DND-41 (cell line): ENCODE measurements around the gene GPRASP3.

Experiments used
- EZH2 ChIP-seq: IDR thresholded peaks from 3 replicates; pipeline ENCODE4 v1.6.1; 2012; ENCODE audit warnings: borderline replicate concordance, low read depth, mild to moderate bottlenecking, moderate library complexity, low read length, inconsistent platforms; ENCODE audit not compliant: severe bottlenecking
- TF ChIP-seq, protein P1 (sequence below): IDR thresholded peaks from 2 replicates; pipeline ENCODE4 v1.5.1; 2012; ENCODE audit warnings: borderline replicate concordance, low read length, moderate library complexity, mild to moderate bottlenecking; ENCODE audit not compliant: poor library complexity, severe bottlenecking; ENCODE audit errors: extremely low read depth

DNA sequence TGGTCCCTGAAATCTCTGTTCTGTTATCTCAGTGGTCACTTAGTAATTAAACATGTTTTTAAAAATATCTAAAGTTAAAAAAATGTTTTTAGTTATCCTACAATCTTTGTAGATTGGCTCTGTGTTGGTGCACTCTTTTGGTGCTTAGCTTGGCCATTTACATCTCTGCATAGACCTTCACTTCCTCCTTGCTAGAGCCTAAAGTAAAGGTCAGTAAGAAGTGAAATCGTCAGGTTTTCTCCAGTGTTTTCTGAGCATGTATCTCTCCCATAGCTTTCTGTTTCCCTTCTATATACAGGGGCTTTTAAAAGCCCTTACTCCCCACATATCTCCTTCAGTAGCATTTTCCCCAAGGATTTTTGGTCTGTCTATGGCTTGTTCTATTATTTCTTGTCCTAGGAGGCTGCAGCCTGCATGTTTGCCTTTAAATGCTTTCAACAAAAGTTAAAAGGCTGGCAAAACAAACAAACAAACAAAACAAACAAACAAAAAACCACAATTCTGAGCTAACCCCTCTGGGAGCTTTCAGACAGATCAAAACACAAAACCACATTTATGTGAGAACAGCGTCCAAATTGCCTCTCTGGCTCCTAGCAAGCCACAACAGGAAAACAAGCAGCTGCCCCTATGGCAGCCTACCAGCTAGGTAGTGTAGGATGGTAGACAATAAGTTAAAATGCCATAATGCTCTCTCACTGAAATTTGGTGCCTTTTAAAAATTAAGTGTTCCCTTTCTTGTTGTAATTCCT lies 35.6 kb upstream of the GPRASP3 start:
- TF ChIP-seq, protein P1, sequence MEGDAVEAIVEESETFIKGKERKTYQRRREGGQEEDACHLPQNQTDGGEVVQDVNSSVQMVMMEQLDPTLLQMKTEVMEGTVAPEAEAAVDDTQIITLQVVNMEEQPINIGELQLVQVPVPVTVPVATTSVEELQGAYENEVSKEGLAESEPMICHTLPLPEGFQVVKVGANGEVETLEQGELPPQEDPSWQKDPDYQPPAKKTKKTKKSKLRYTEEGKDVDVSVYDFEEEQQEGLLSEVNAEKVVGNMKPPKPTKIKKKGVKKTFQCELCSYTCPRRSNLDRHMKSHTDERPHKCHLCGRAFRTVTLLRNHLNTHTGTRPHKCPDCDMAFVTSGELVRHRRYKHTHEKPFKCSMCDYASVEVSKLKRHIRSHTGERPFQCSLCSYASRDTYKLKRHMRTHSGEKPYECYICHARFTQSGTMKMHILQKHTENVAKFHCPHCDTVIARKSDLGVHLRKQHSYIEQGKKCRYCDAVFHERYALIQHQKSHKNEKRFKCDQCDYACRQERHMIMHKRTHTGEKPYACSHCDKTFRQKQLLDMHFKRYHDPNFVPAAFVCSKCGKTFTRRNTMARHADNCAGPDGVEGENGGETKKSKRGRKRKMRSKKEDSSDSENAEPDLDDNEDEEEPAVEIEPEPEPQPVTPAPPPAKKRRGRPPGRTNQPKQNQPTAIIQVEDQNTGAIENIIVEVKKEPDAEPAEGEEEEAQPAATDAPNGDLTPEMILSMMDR: no peak
- TF ChIP-seq EZH2: no peak
